Effector CD4-positive, alpha-beta T cell (primary cell): ENCODE results near the gene PEMT.
"Not testable (repeated sequence)": the region's sequence is repeated elsewhere in the genome, so short reads cannot be mapped to it uniquely, and the experiment has no call there.

Source experiments
- DNase-seq: peaks from one replicate; pipeline ENCODE4 v3.0.0-alpha.2; 2020

Gene PEMT

DNA sequence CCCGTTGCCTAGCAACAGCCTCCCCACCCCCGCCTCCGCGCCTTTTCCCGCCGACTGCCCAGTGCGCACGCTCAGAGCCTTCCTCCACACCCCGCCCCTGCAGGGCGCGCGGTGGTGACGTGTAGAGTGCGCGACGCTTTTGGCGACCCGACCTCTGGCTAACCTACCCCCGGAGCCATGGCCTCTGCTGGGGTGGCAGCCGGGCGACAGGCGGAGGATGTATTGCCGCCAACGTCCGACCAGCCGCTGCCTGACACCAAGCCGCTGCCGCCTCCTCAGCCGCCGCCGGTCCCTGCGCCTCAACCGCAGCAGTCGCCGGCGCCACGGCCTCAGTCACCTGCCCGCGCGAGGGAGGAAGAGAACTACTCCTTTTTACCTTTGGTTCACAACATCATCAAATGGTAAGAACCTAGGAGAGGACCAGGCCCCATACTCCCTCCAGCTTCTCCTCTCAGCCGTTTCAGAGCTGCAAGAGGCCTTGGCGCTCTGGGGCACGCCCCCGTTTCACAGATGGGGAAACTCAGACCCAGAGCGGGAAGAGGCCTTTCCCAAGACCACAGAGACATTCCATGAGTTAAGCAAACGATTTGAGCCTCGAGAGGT is 114.5 kb downstream of the PEMT start, which contains the start of gene MED9:
TSS of gene MED9 (plus strand) at position 136 of the 603 bp plus-strand sequence. CDS start at position 178, 42 bp downstream.
- peak; percentile 93 for DNase-seq

DNA sequence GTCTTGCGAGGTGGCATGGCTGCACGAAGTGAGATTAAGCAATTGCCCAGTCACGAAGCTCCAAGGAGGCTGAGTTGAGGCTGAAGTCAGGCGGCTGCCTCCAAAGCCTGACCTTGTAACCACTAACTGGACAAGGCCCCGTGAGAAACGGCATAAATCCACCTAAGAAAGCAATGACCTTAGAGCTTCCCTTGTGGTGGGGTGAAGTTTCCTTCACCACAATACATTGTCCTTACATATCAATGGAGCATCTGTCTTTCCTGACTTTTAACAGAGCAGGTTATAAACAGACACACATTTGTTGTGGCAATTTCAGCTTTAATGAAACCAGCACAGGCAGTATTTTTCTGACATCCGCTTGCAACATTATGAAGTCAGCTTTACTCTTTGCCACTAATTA is 117.2 kb downstream of the PEMT start:
- DNase-seq, result no peak

GRCh38 chr17:17472333-17472920 is 119.1 kb downstream of the PEMT start:
- no peak for DNase-seq

DNA sequence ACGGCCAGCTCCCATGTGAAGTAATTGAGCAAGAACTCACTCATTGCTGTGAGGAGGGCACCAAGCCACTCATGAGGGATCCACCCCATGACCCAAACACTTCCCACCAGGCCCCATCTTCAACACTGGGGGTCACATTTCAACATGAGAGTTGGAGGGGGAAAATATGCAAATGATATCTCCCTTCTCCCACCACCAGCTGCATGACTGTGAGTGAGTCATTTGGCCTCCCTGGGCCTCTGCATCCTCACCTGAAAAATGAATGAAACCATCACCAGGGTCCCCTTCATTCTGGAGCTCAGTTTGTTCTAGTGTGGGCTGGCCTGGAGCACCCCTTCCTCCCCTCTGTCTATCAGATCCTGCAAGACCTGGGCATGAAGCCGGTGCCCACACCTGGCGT is 121.5 kb downstream of the PEMT start:
- DNase-seq, result no peak

DNA sequence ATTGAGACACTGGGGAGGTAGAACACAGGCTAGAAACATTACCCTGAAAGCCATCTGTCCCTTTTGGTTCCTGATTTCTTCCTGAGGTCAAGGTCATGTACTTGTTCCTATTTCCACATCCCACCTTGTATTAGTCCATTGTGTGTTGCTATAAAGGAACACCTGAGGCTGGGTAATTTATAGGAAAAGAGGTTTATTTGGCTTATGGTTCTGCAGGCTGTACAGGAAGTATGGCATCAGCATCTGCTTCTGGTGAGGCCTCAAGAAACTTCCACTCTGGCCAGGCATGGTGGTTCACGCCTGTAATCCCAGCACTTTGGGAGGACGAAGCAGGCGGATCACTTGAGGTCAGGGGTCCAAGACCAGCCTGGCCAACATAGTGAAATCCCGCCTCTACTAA is 122.2 kb downstream of the PEMT start:
- DNase-seq, result no peak

GRCh38 chr17:17468217-17469010 is 123.1 kb downstream of the PEMT start:
- DNase-seq, result no peak

DNA sequence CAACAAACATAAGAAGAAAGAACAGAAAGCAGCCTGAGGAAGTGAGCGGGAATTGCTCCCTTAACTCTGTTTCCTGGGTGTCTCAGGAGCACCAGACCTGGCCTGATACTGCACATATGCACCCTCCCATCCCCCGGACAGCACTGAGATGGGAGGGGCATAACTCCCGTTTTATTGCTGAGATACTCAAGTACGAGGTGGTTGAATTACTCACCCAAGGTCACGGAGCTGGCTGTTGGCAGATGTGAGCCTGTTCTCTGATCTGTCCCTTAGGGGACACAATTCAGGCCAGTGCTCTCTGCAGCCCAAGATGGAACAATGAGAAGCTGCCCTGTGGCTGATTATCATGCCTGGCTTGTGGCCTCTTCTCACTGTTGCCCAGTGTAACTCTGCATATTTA is 123.8 kb downstream of the PEMT start:
- DNase-seq, result no peak

DNA sequence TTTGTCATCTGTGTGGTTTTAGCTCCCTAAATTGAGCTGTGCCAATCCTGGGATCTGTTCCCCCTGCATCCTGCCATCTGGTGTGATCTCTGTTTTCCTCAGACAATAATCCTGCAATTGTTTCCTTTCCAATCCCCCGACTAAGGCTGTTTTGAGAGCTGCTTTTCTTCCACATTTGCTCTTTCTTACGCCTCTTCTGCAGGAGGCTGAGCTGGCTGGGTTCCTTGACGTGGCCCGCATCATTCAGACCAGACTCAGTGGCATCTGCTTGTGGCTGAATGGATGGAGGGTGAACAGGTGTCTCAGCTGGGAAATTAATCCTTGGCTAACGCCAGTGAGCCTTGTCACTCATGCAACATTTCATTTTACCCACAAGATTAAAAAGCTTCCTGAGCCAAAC is 124.5 kb downstream of the PEMT start:
- no peak for DNase-seq

- DNase-seq, result no peak
These were observed 125.0 kb downstream of the PEMT start for GRCh38 chr17:17466511-17466910.

DNA sequence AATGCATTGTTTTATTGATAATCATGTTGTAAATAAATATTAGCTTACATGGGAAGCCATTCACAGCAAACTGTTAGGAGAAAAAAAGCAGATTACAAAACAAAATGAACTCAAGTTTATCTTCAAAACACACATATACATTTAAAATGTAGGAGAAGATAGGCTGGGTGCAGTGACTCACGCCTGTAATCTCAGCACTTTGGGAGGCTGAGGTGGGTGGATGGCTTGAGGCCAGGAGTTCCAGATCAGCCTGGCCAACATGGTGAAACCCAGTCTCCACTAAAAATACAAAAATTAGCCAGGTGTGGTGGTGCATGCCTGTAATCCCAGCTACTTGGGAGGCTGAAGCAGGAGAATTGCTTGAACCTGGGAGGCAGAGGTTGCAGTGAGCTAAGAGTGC is 125.6 kb downstream of the PEMT start:
- not testable (repeated sequence) for DNase-seq

GRCh38 chr17:17463821-17464220 is 127.7 kb downstream of the PEMT start:
- no peak for DNase-seq

DNA sequence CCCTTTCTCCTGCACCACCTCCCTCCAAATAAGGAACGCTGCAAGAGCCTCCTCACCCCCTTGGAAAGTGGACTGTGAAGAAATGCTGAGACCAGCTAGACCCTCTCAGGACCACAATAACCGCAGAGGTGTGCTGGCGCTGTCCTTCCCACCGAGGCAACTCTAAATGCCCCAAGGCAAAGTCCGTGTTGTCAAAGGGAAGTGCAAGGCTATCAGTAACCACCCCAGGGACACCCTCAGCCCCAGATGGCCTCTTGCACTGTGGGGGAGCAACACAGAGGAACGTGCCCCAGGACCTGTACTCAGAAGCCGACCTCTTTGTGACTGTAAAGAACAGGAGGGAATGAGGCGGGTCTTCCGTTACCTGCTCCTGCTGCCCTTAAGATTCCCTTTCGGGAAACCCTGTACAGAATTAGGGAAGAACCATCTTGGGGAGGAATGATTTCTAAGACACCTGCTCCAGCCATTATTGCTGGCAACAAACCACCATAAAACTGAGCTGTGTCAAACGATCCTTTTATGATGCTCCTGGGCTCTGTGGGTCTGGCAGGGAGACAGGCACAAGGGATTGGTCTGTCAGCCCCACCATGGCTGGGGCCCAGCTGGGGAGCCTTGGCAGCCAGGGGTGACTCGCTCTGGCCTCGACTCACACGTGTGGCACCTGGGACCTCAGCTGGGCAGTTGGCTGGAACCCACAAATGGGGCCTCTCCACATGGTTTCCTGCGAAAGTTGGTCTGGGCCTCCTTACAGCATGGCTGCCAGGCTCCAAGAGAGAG is 129.3 kb downstream of the PEMT start:
- DNase-seq, result no peak

GRCh38 chr17:17460038-17460437 is 131.5 kb downstream of the PEMT start:
- DNase-seq, result no peak

DNA sequence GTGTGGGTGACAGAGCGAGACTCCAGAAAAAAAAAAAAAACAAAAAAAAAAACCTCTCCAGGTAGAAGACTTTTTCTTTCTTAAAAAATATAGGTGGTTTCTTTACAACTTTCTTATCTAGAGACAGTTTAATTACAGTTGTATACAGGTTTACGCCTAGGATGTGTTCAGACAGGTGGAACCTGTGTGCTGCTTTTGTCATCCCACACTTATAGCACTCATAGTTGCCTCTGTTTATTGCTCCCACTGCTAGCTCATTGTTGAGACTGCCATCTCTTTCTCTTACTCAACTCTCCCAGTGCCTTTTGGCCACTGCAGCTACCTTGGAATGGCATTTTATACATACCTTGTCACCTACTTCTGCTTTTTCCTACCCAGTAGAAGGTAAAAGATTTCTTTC is 133.8 kb downstream of the PEMT start:
- no peak for DNase-seq

DNA sequence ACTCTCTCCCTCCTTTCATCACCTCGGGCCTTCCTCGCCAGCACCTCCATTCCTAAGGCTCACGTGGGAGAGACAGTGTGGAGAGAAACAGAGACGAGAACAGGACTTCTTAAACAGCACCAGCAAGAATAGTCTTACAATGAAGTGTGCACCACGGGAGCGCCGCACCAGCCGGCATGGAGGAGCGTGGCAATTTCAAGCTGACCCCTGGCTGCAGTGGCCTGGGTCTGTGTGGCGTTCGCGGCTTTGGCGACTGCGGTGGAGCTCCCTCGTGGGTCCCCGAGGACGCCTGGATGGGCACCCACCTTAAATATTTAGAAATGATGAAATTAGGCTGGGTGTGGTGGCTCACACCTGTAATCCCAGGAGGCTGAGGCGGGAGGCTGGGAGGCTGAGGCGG is 135.3 kb downstream of the PEMT start:
- no peak for DNase-seq
